ENCODE results near the gene TMEM161A. TPM values are rescaled to one million over a fixed set of nuclear protein-coding genes. Genes with fewer than 3 reads are reported as not detected.

TMEM161A gene
- total RNA-seq, 1 experiment from 2014 or later = 76.0 TPM

DNA sequence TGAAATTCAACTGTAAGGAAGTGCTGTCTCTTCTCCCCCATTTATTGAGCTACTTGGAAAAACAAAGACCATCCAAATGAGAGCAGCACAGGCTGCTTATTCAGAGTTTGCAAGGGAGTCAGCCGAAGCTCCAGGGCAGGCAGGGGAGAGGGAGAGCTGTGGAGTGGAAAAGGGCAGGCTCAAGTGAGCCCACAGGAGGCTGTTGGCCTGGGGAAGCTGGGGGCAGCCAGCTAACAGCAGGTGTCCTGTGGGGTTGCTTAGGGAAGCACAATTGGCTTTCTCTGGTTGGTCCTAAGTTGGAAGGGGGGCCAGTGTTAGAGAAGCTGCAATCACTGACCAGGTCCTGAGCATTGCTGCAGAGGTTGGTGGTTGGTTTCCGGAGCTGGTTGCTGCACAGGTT, 50.6 kb downstream of the TMEM161A start:
- Histone ChIP-seq H3K9ac (ENCODE audit: low read length) (no peak overlapping the region), H3K36me3 (ENCODE audit: control insufficient read depth in 1 of 2, insufficient read depth in 2 of 2, low read length in 2 of 2) (no peaks in the 10 kb centered on the region), H3K79me2 (ENCODE audit: insufficient read depth, low read length) (no peaks in the 10 kb centered on the region), H3K27ac (ENCODE audit: low read depth, low read length) (no peak overlapping the region), H3K9me2 (ENCODE audit: insufficient read depth) (no peaks in the 10 kb centered on the region), H4K20me1 (ENCODE audit: insufficient read depth) (no peaks in the 10 kb centered on the region), H3K4me3 (replicated peaks in 1 of 2; ENCODE audit: low read depth in 1 of 2, low read length in 2 of 2) (no peak overlapping the region), H3K4me1 (ENCODE audit: control insufficient read depth in 1 of 2, insufficient read depth in 2 of 2, low read length in 2 of 2) (0 out of 4 replicates have a peak, but pooled peaks cover 0 to 2% of the 10 kb centered on the region in 2 experiments), H3K9me3 (ENCODE audit: control insufficient read depth in 1 of 2, insufficient read depth in 1 of 2, low read depth in 1 of 2, low read length in 2 of 2) (no peaks in the 10 kb centered on the region), H3K4me2 (ENCODE audit: low read length) (no peak overlapping the region), H3K27me3 (ENCODE audit: insufficient read depth, low read length) (no peaks in the 10 kb centered on the region), H2AFZ (ENCODE audit: low read depth, low read length, poor library complexity, severe bottlenecking) (no peak overlapping the region)
- ATAC-seq (no peak), DNase-seq (ENCODE audit: low read depth, low spot score) (no peak)
- TF ChIP-seq EZH2 (IDR thresholded peaks at IDR 0.05) = no peak
- TF ChIP-seq EZH2phosphoT487 (IDR thresholded peaks at IDR 0.05; ENCODE audit: borderline replicate concordance) = no peak
- RAD21 ChIA-PET (ENCODE audit: low non-redundant PET in 1 of 2, low total read pairs in 2 of 2, uncharacterized antibody in 2 of 2, unreplicated experiment in 2 of 2) = no interaction called here
- POLR2A ChIA-PET = no interaction called here
- no TSS peak for BruUV-seq (replicated peaks)
- intact Hi-C loops (cut with micrococcal nuclease) = no loop called here
- CTCF ChIA-PET = no interaction called here

- H3K9me3 ChIP-seq (ENCODE audit: control insufficient read depth in 1 of 2, insufficient read depth in 1 of 2, low read depth in 1 of 2, low read length in 2 of 2) = no peaks in the 10 kb centered on the region
- ChIA-PET POLR2A (no interaction called here), RAD21 (ENCODE audit: low non-redundant PET in 1 of 2, low total read pairs in 2 of 2, uncharacterized antibody in 2 of 2, unreplicated experiment in 2 of 2) (no interaction called here), CTCF (no interaction called here)
- H3K79me2 ChIP-seq (ENCODE audit: insufficient read depth, low read length) = no peaks in the 10 kb centered on the region
- intact Hi-C loops (cut with micrococcal nuclease) = no loop called here
- H3K9me2 ChIP-seq (ENCODE audit: insufficient read depth) = no peaks in the 10 kb centered on the region
- H3K4me2 ChIP-seq (ENCODE audit: low read length) = no peak overlapping the region
- no peak for TF ChIP-seq EZH2phosphoT487 (IDR thresholded peaks at IDR 0.05; ENCODE audit: borderline replicate concordance)
- no peak for TF ChIP-seq CEBPB (IDR thresholded peaks at IDR 0.05; ENCODE audit: low read depth)
- TF ChIP-seq SRF (IDR thresholded peaks at IDR 0.05; ENCODE audit: low read depth) = no peak
- TF ChIP-seq POLR2AphosphoS5 (IDR thresholded peaks at IDR 0.05; ENCODE audit: low read depth, low read length) = no peak
- TF ChIP-seq, protein P1, sequence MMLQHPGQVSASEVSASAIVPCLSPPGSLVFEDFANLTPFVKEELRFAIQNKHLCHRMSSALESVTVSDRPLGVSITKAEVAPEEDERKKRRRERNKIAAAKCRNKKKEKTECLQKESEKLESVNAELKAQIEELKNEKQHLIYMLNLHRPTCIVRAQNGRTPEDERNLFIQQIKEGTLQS (IDR thresholded peaks at IDR 0.05) = no peak
- TF ChIP-seq, protein P2, sequence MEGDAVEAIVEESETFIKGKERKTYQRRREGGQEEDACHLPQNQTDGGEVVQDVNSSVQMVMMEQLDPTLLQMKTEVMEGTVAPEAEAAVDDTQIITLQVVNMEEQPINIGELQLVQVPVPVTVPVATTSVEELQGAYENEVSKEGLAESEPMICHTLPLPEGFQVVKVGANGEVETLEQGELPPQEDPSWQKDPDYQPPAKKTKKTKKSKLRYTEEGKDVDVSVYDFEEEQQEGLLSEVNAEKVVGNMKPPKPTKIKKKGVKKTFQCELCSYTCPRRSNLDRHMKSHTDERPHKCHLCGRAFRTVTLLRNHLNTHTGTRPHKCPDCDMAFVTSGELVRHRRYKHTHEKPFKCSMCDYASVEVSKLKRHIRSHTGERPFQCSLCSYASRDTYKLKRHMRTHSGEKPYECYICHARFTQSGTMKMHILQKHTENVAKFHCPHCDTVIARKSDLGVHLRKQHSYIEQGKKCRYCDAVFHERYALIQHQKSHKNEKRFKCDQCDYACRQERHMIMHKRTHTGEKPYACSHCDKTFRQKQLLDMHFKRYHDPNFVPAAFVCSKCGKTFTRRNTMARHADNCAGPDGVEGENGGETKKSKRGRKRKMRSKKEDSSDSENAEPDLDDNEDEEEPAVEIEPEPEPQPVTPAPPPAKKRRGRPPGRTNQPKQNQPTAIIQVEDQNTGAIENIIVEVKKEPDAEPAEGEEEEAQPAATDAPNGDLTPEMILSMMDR (IDR thresholded peaks at IDR 0.05 in 2 of 3, conservative IDR thresholded peaks at IDR 0.05 in 1 of 3; ENCODE audit: borderline replicate concordance in 1 of 3, insufficient read depth in 1 of 3, low read depth in 2 of 3, low read length in 2 of 3) = no peak
- no peak for TF ChIP-seq JUND (IDR thresholded peaks at IDR 0.05)
- TF ChIP-seq CBX3 (IDR thresholded peaks at IDR 0.05; ENCODE audit: low read depth) = no peak
- TF ChIP-seq, protein P3, sequence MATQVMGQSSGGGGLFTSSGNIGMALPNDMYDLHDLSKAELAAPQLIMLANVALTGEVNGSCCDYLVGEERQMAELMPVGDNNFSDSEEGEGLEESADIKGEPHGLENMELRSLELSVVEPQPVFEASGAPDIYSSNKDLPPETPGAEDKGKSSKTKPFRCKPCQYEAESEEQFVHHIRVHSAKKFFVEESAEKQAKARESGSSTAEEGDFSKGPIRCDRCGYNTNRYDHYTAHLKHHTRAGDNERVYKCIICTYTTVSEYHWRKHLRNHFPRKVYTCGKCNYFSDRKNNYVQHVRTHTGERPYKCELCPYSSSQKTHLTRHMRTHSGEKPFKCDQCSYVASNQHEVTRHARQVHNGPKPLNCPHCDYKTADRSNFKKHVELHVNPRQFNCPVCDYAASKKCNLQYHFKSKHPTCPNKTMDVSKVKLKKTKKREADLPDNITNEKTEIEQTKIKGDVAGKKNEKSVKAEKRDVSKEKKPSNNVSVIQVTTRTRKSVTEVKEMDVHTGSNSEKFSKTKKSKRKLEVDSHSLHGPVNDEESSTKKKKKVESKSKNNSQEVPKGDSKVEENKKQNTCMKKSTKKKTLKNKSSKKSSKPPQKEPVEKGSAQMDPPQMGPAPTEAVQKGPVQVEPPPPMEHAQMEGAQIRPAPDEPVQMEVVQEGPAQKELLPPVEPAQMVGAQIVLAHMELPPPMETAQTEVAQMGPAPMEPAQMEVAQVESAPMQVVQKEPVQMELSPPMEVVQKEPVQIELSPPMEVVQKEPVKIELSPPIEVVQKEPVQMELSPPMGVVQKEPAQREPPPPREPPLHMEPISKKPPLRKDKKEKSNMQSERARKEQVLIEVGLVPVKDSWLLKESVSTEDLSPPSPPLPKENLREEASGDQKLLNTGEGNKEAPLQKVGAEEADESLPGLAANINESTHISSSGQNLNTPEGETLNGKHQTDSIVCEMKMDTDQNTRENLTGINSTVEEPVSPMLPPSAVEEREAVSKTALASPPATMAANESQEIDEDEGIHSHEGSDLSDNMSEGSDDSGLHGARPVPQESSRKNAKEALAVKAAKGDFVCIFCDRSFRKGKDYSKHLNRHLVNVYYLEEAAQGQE (IDR thresholded peaks at IDR 0.05; ENCODE audit: low read depth) = no peak
- TF ChIP-seq RAD21 (IDR thresholded peaks at IDR 0.05; ENCODE audit: low read depth) = no peak
- TF ChIP-seq SIN3A (IDR thresholded peaks at IDR 0.05; ENCODE audit: low read depth) = no peak
- H3K36me3 ChIP-seq (ENCODE audit: control insufficient read depth in 1 of 2, insufficient read depth in 2 of 2, low read length in 2 of 2) = no peaks in the 10 kb centered on the region
- H3K4me1 ChIP-seq (ENCODE audit: control insufficient read depth in 1 of 2, insufficient read depth in 2 of 2, low read length in 2 of 2) = 0 out of 4 replicates have a peak, but pooled peaks cover 0 to 2% of the 10 kb centered on the region in 2 experiments
- ATAC-seq (no peak), DNase-seq (ENCODE audit: low read depth, low spot score) (no peak)
- H3K27me3 ChIP-seq (ENCODE audit: insufficient read depth, low read length) = no peaks in the 10 kb centered on the region
- H3K4me3 ChIP-seq (replicated peaks in 1 of 2; ENCODE audit: low read depth in 1 of 2, low read length in 2 of 2) = no peak overlapping the region
- no peak overlapping the region for H3K27ac ChIP-seq (ENCODE audit: low read depth, low read length)
- H2AFZ ChIP-seq (ENCODE audit: low read depth, low read length, poor library complexity, severe bottlenecking) = no peak overlapping the region
- BruUV-seq (replicated peaks) = no TSS peak
- H4K20me1 ChIP-seq (ENCODE audit: insufficient read depth) = no peaks in the 10 kb centered on the region
- no peak overlapping the region for H3K9ac ChIP-seq (ENCODE audit: low read length)
Observed at GRCh38 chr19:19083413-19084178, 54.7 kb downstream of the TMEM161A start.
